SK-N-SH (cell line): ENCODE results near the gene MPIG6B. TPM values are rescaled to one million over a fixed set of nuclear protein-coding genes. Genes with fewer than 3 reads are reported as not detected.

Experiments
- CTCF ChIA-PET: fragments of 300-600, 350-600 bp; formaldehyde crosslinking; extraction: SDS; loops from one replicate; lab custom pipeline; 2021; lab: Yijun Ruan, JAX
- POLR2A ChIA-PET: fragments of 350-600 bp; sonication (Branson Sonifier 250); formaldehyde crosslinking; extraction: SDS; loops from one replicate; lab custom pipeline; 2020; ENCODE audit warnings: antibody characterized with exemption, inconsistent platforms; lab: Yijun Ruan, JAX
- DNase-seq: peaks from one replicate; pipeline ENCODE4 v3.0.0; 2012
- H2AFZ ChIP-seq: fragments of 200-600 bp; sonication (generic); 2 replicates; pipeline ENCODE4 v1.8.1; 2016; ENCODE audit warnings: antibody characterized with exemption, mild to moderate bottlenecking, low read depth
- H3F3A ChIP-seq: fragments of 200-600 bp; sonication (generic); replicated peaks from 2 replicates; pipeline ENCODE3; 2016; ENCODE audit warnings: antibody characterized with exemption, mild to moderate bottlenecking; ENCODE audit not compliant: insufficient read depth
- H3K27ac ChIP-seq, 2 experiments: fragments of 200-500 bp in 1 of 2; fragments of 200-600 bp in 1 of 2; sonication (Bioruptor generic) in 1 of 2; sonication (generic), shearing (Covaris generic) in 1 of 2; 2 replicates each; pipeline versions ENCODE4 v1.5.1 to v1.6.1; 2014 to 2016; ENCODE audit warnings: low read depth in 2 of 2, inconsistent platforms in 1 of 2, low read length in 1 of 2, mild to moderate bottlenecking in 1 of 2, mixed read lengths in 1 of 2
- H3K27me3 ChIP-seq: fragments of 200-600 bp; sonication (generic), shearing (Covaris generic); 2 replicates; pipeline ENCODE4 v1.6.1; 2016; ENCODE audit warnings: mixed run types; ENCODE audit not compliant: insufficient read depth
- H3K36me3 ChIP-seq, 2 experiments: fragments of 200-500 bp in 1 of 2; fragments of 200-600 bp in 1 of 2; sonication (Bioruptor generic) in 1 of 2; sonication (generic) in 1 of 2; replicated peaks in 1 of 2; 2 replicates each; pipeline versions ENCODE3 to v1.5.1; 2014 to 2016; ENCODE audit warnings: low read length in 1 of 2, mild to moderate bottlenecking in 1 of 2; ENCODE audit not compliant: insufficient read depth in 2 of 2, control insufficient read depth in 1 of 2
- H3K4me1 ChIP-seq, 2 experiments: fragments of 200-500 bp in 1 of 2; fragments of 200-600 bp in 1 of 2; sonication (Bioruptor generic) in 1 of 2; sonication (generic), shearing (Covaris generic) in 1 of 2; 2 replicates each; pipeline versions ENCODE4 v1.5.1 to v1.6.1; 2014 to 2016; ENCODE audit warnings: low read depth in 1 of 2, low read length in 1 of 2, mixed run types in 1 of 2; ENCODE audit not compliant: insufficient read depth in 2 of 2, control insufficient read depth in 1 of 2
- H3K4me2 ChIP-seq: fragments of 200-600 bp; sonication (generic), shearing (Covaris generic); 2 replicates; pipeline ENCODE4 v1.6.1; 2017; ENCODE audit warnings: mixed run types
- H3K4me3 ChIP-seq, 2 experiments: fragments of 200-500 bp in 1 of 2; fragments of 200-600 bp in 1 of 2; sonication (Bioruptor generic) in 1 of 2; sonication (generic), shearing (Covaris generic) in 1 of 2; 2 replicates each; pipeline versions ENCODE4 v1.5.1 to v1.8.1; 2014 to 2016; ENCODE audit warnings: low read depth in 2 of 2, inconsistent platforms in 1 of 2, low read length in 1 of 2, mild to moderate bottlenecking in 1 of 2, mixed read lengths in 1 of 2, moderate library complexity in 1 of 2
- H3K79me2 ChIP-seq: fragments of 200-600 bp; sonication (generic); 2 replicates; pipeline ENCODE4 v1.8.1; 2017; ENCODE audit warnings: mild to moderate bottlenecking; ENCODE audit not compliant: insufficient read depth
- H3K9ac ChIP-seq: fragments of 200-600 bp; sonication (generic); 2 replicates; pipeline ENCODE4 v1.6.1; 2017; ENCODE audit warnings: mixed run types
- H3K9me2 ChIP-seq: fragments of 200-600 bp; sonication (generic); 2 replicates; pipeline ENCODE4 v1.6.1; 2017; ENCODE audit warnings: mixed run types
- H3K9me3 ChIP-seq: fragments of 200-600 bp; sonication (generic); 2 replicates; pipeline ENCODE4 v1.6.1; 2017; ENCODE audit warnings: mixed run types, mild to moderate bottlenecking, moderate library complexity
- H4K20me1 ChIP-seq: fragments of 200-600 bp; sonication (generic); 2 replicates; pipeline ENCODE4 v1.6.1; 2017; ENCODE audit warnings: mild to moderate bottlenecking, mixed run types; ENCODE audit not compliant: insufficient read depth
- ELF1 ChIP-seq: IDR thresholded peaks from 2 replicates; pipeline ENCODE4 v1.4.0; 2012
- EP300 ChIP-seq, 2 experiments: IDR thresholded peaks; 2 replicates each; pipeline versions ENCODE4 v1.4.0 to v1.6.1; 2012; ENCODE audit warnings: borderline replicate concordance in 1 of 2, low read depth in 1 of 2, low read length in 1 of 2
- EZH2phosphoT487 ChIP-seq: fragments of 200-600 bp; sonication (generic); IDR thresholded peaks from 2 replicates; pipeline ENCODE4 v1.6.1; 2017; ENCODE audit warnings: low read depth, mixed run types, mild to moderate bottlenecking, antibody characterized with exemption, moderate library complexity, borderline replicate concordance
- FOSL2 ChIP-seq: IDR thresholded peaks from 2 replicates; pipeline ENCODE4 v1.4.0; 2012; ENCODE audit warnings: low read depth, mild to moderate bottlenecking, moderate library complexity, borderline replicate concordance
- FOXJ3 ChIP-seq: sonication (generic); formaldehyde crosslinking; IDR thresholded peaks from 2 replicates; pipeline ENCODE4 v1.5.1; 2020; ENCODE audit warnings: mild to moderate bottlenecking, missing genetic modification reagents
- GABPA ChIP-seq: IDR thresholded peaks from 2 replicates; pipeline ENCODE4 v1.4.0; 2012; ENCODE audit warnings: low read depth, mild to moderate bottlenecking
- GATA2 ChIP-seq: sonication (generic); formaldehyde crosslinking; IDR thresholded peaks from 2 replicates; pipeline ENCODE4 v1.5.0; 2020; ENCODE audit warnings: mild to moderate bottlenecking, missing genetic modification reagents
- NFIC ChIP-seq: IDR thresholded peaks from 2 replicates; pipeline ENCODE4 v1.4.0; 2012; ENCODE audit warnings: borderline replicate concordance
- POLR2AphosphoS5 ChIP-seq: IDR thresholded peaks from 2 replicates; pipeline ENCODE4 v1.6.1; 2012; ENCODE audit warnings: low read depth, low read length
- RCOR1 ChIP-seq: fragments of 150-350 bp; IDR thresholded peaks from 2 replicates; pipeline ENCODE4 v1.6.1; 2017; ENCODE audit warnings: antibody characterized with exemption, low read length
- RFX5 ChIP-seq: IDR thresholded peaks from 2 replicates; pipeline ENCODE4 v1.6.1; 2012; ENCODE audit warnings: mild to moderate bottlenecking, improper control_type of control experiment, low read length
- SIN3A ChIP-seq: IDR thresholded peaks from 2 replicates; pipeline ENCODE4 v1.6.1; 2012; ENCODE audit warnings: low read depth, mild to moderate bottlenecking, low read length, moderate library complexity, borderline replicate concordance
- SMC3 ChIP-seq: IDR thresholded peaks from 2 replicates; pipeline ENCODE4 v1.6.1; 2012; ENCODE audit warnings: low read depth, low read length, improper control_type of control experiment
- TCF12 ChIP-seq: IDR thresholded peaks from 2 replicates; pipeline ENCODE4 v1.4.0; 2012
- USF2 ChIP-seq: fragments of 150-350 bp; IDR thresholded peaks from 2 replicates; pipeline ENCODE4 v1.6.1; 2017; ENCODE audit warnings: antibody characterized with exemption, low read length, low read depth, borderline replicate concordance
- YY1 ChIP-seq: IDR thresholded peaks from 2 replicates; pipeline ENCODE4 v1.4.0; 2012; ENCODE audit warnings: low read depth, mild to moderate bottlenecking
- WGBS: methylation state at CpG from one replicate; pipeline ENCODE4 v1.1.6; 2017; ENCODE audit warnings: low lambda C conversion rate; 5-methylcytosine and 5-hydroxymethylcytosine counted together
- polyA plus RNA-seq, 3 experiments: library from polyadenylated mRNA; depleted of rRNA; stranded (reverse); fragments of >200 nt; gene quantifications; 2 replicates each; pipeline ENCODE4 v1.2.3, GENCODE V29; 2012
- TF ChIP-seq, protein P1 (sequence below): fragments of 150-350 bp; IDR thresholded peaks from 2 replicates; pipeline ENCODE4 v1.6.1; 2016; ENCODE audit warnings: mild to moderate bottlenecking, low read depth, low read length
- TF ChIP-seq, protein P2 (sequence below): IDR thresholded peaks from 2 replicates; pipeline ENCODE4 v1.4.0; 2012; ENCODE audit warnings: low read depth, borderline replicate concordance

MPIG6B gene
- polyA plus RNA-seq, 1 of the 3 experiments (the other 2 are of a cell fraction), result not detected

DNA sequence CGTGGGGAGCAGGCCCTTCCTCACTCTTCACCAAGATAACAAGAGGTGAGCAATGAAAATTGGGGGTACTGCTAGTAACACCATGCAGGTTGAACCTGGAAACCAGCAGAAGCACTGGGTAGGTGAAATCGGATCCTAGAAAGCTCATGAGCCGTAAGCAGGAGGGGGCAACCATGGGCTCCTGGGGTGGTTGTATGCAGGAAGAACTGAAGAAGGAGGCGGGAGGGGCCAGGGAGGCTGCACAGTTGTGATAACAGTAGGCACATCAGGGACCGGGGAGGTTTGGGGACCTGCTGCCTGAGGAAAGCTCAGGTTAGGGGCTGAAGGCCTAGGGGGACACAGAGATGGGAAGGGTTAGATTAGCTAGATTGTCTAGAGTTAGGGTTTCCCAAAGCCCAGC lies 36.7 kb upstream of the MPIG6B start:
- POLR2A ChIA-PET, result no interaction called here
- Histone ChIP-seq H3K4me1 (no peaks in the 10 kb centered on the region), H3K79me2 (no peaks in the 10 kb centered on the region), H3K9ac (no peak overlapping the region), H4K20me1 (no peaks in the 10 kb centered on the region), H2AFZ (no peak overlapping the region), H3F3A (no peaks in the 10 kb centered on the region), H3K27ac (no peak overlapping the region), H3K4me2 (no peak overlapping the region), H3K36me3 (peaks cover 8 to 40% of the 10 kb centered on the region in 2 experiments), H3K9me2 (no peaks in the 10 kb centered on the region), H3K27me3 (no peaks in the 10 kb centered on the region), H3K4me3 (no peak overlapping the region), H3K9me3 (no peaks in the 10 kb centered on the region)
- no peak for DNase-seq
- WGBS, result 90% methylated on average over 5 of the region's 5 CpGs
- CTCF ChIA-PET, result interaction anchor here (1.1 kb wide), 1 partner anchor 177 kb away, joined by 3 read pairs; no protein-coding TSS in a partner anchor
- TF ChIP-seq EZH2phosphoT487 (no peak), RFX5 (no peak), GATA2 (no peak), EP300 (IDR thresholded peaks at IDR 0.05; ENCODE audit: borderline replicate concordance in 1 of 2, low read depth in 1 of 2, low read length in 1 of 2) (no peak), NFIC (no peak), SMC3 (no peak)

DNA sequence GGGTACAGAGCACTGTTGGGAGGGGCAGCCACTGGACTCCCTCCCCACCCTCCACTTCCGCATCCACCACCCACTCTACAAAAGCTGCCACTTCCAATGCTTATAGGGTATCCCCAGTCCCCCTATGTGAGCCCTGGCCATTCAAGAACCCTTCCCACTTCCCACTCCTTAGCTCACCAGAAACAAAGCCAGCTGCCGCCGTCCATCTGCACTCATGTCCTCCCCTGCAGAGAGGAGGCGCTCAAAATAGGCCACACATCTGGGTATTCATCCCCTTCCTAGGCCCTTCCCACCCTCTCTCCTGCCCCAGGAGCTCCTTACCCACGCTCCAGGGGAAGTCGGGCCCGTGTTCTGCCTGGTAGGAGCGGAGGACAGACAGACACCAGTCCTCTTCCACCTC lies 35.9 kb upstream of the MPIG6B start:
- H3K27ac ChIP-seq, result no peak overlapping the region
- H3K27me3 ChIP-seq, result no peaks in the 10 kb centered on the region
- no peaks in the 10 kb centered on the region for H3K9me2 ChIP-seq
- H3K36me3 ChIP-seq, result peaks cover 8 to 46% of the 10 kb centered on the region in 2 experiments
- H3K9me3 ChIP-seq, result no peaks in the 10 kb centered on the region
- H3K79me2 ChIP-seq, result no peaks in the 10 kb centered on the region
- ChIA-PET POLR2A (no interaction called here), CTCF (interaction anchor here (1.0 kb wide), 2 partner anchors 43 to 137 kb away, joined by 3 to 4 read pairs; no protein-coding TSS in a partner anchor)
- TF ChIP-seq EP300 (IDR thresholded peaks at IDR 0.05; ENCODE audit: borderline replicate concordance in 1 of 2, low read depth in 1 of 2, low read length in 1 of 2) (no peak), FOSL2 (no peak), GABPA (no peak), RCOR1 (no peak), NFIC (no peak), GATA2 (no peak), POLR2AphosphoS5 (no peak), YY1 (no peak), SMC3 (no peak), FOXJ3 (CRISPR knock-in tag) (no peak), RFX5 (no peak), SIN3A (no peak), TCF12 (no peak), ELF1 (no peak), USF2 (no peak), EZH2phosphoT487 (no peak)
- TF ChIP-seq, protein P1, sequence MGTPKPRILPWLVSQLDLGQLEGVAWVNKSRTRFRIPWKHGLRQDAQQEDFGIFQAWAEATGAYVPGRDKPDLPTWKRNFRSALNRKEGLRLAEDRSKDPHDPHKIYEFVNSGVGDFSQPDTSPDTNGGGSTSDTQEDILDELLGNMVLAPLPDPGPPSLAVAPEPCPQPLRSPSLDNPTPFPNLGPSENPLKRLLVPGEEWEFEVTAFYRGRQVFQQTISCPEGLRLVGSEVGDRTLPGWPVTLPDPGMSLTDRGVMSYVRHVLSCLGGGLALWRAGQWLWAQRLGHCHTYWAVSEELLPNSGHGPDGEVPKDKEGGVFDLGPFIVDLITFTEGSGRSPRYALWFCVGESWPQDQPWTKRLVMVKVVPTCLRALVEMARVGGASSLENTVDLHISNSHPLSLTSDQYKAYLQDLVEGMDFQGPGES, result no peak
- TF ChIP-seq, protein P2, sequence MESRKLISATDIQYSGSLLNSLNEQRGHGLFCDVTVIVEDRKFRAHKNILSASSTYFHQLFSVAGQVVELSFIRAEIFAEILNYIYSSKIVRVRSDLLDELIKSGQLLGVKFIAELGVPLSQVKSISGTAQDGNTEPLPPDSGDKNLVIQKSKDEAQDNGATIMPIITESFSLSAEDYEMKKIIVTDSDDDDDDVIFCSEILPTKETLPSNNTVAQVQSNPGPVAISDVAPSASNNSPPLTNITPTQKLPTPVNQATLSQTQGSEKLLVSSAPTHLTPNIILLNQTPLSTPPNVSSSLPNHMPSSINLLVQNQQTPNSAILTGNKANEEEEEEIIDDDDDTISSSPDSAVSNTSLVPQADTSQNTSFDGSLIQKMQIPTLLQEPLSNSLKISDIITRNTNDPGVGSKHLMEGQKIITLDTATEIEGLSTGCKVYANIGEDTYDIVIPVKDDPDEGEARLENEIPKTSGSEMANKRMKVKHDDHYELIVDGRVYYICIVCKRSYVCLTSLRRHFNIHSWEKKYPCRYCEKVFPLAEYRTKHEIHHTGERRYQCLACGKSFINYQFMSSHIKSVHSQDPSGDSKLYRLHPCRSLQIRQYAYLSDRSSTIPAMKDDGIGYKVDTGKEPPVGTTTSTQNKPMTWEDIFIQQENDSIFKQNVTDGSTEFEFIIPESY, result no peak
- no peak overlapping the region for H3K4me3 ChIP-seq
- H4K20me1 ChIP-seq, result no peaks in the 10 kb centered on the region
- no peak overlapping the region for H2AFZ ChIP-seq
- no peaks in the 10 kb centered on the region for H3K4me1 ChIP-seq
- no peak overlapping the region for H3K9ac ChIP-seq
- WGBS, result 97% methylated on average over 8 of the region's 8 CpGs
- DNase-seq, result peak; percentile 15
- H3F3A ChIP-seq, result no peaks in the 10 kb centered on the region
- no peak overlapping the region for H3K4me2 ChIP-seq
